Psoas muscle (tissue), 8 donors: ENCODE measurements around the gene MED13L. TPM values are rescaled to one million over a fixed set of nuclear protein-coding genes. Genes with fewer than 3 reads are reported as not detected.

Experiments
- ATAC-seq, 4 donors: fragments of 200-7000 bp; cut with Tn5 transposase; one replicate each; pipeline ENCODE4 v1.9.1; 2020; ENCODE audit warnings: moderate library complexity in 3 of 4, mild to moderate bottlenecking in 2 of 4
- DNase-seq, 2 donors: peaks; one replicate each; pipeline ENCODE4 v3.0.0-alpha.2; 2020
- H3K27ac ChIP-seq: fragments of 200-600 bp; one replicate; pipeline ENCODE4 v1.8.0; 2022
- H3K27me3 ChIP-seq, 3 donors: fragments of 200-600 bp in 1 of 3; one replicate each; pipeline versions ENCODE4 v1.6.1 to v1.8.0; 2013 to 2022; ENCODE audit warnings: low read length in 2 of 3, mild to moderate bottlenecking in 2 of 3, moderate library complexity in 1 of 3; ENCODE audit not compliant: insufficient read depth in 3 of 3
- H3K36me3 ChIP-seq, 2 donors: fragments of 200-600 bp in 1 of 2; one replicate each; pipeline versions ENCODE4 v1.6.1 to v1.8.0; 2013 to 2022; ENCODE audit warnings: low read depth in 1 of 2, mild to moderate bottlenecking in 1 of 2, moderate library complexity in 1 of 2; ENCODE audit not compliant: insufficient read depth in 1 of 2
- H3K4me1 ChIP-seq: fragments of 200-600 bp; one replicate; pipeline ENCODE4 v1.8.0; 2022
- H3K4me3 ChIP-seq: fragments of 200-600 bp; one replicate; pipeline ENCODE4 v1.8.0; 2022; ENCODE audit warnings: mild to moderate bottlenecking
- H3K9me3 ChIP-seq: fragments of 200-600 bp; one replicate; pipeline ENCODE4 v1.8.0; 2022
- CTCF ChIP-seq: fragments of 200-600 bp; IDR thresholded peaks from one replicate; pipeline ENCODE4 v1.8.0; 2022; ENCODE audit warnings: antibody characterized with exemption
- WGBS, 3 donors: extraction: QIAGEN DNeasy Blood & Tissue Kit; methylation state at CpG; one replicate each; pipeline versions ENCODE4 v1.1.6 to v1.1.7; 2013; 5-methylcytosine and 5-hydroxymethylcytosine counted together
- intact Hi-C, 2 donors: fragments of 100-400 bp; cut with DNase I; formaldehyde crosslinking; loops; one replicate each; pipeline versions ENCODE4 v1.11.0 to v1.14.2; 2022
- polyA plus RNA-seq, 3 donors: library from polyadenylated mRNA; stranded (reverse); fragments of 200-250 nt; gene quantifications; one replicate each; pipeline ENCODE4 v1.2.3, GENCODE V29; 2013
- total RNA-seq, 4 donors: library from RNA; stranded (reverse); fragmentation: NEBNext Ultra II Directional in 2 of 4; extraction: Animal tissue kit (Norgen Biotek cat#: 25700) in 2 of 4; gene quantifications; one replicate each; pipeline versions ENCODE4 v1.2.1 to v1.2.4, GENCODE V29; 2021 to 2023
- donor health status: healthy with polysubstance abuse.
- donor health status: DM: no; HTN: no; CAD: no; lungs with moderate emphysema.
- donor health status: Bipolar disorder and iron deficiency.
- donor health status: healthy.
- donor health status: DM: yes; HTN: yes; CAD: no.
- donor health status: DM: no; HTN: no; CAD: no.
- donor health status: DM: no; HTN: no; CAD: no.
- donor health status: DM: yes; HTN: yes; CAD: no.

MED13L gene
- total and polyA plus RNA-seq, 7 donors = 8.9 to 90.5 (median 72.5) TPM

DNA sequence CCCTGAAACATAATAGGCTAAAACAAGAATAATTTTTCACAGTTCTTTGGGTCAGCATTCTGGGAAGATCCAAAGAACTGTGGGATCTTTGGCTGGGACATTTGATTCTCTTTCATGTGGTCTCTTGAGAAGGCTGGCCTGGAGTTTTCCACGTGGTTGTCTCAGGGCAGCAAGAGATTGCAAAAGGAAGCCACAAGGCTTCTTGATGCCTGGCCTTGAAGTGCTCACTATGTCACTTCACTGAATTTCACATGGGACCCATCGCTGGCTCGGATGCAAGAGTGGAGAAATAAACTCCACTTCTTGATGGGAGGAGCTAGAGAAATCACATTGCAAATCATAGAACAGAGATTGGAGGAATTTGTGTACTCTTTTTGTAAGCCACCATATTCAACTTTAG is 343.4 kb downstream of the MED13L start:
- no peak overlapping the region for H3K4me3 ChIP-seq
- no peaks in the 10 kb centered on the region for H3K4me1 ChIP-seq
- no peaks in the 10 kb centered on the region for H3K9me3 ChIP-seq
- no peak for TF ChIP-seq CTCF
- H3K27ac ChIP-seq = no peak overlapping the region
- H3K36me3 ChIP-seq = no peaks in the 10 kb centered on the region
- no peaks in the 10 kb centered on the region for H3K27me3 ChIP-seq
- intact Hi-C loops = no loop called here
- 47 to 55% (median 51%) methylated on average over 3 of the region's 3 CpGs for WGBS, 3 donors
- ATAC-seq = peak in 2 of 4 donors; percentile 52 to 60
- peak; percentile 50 to 79 for DNase-seq

GRCh38 chr12:115932066-115932465 is 345.4 kb downstream of the MED13L start:
- no peaks in the 10 kb centered on the region for H3K4me1 ChIP-seq
- no peak for TF ChIP-seq CTCF
- ATAC-seq (no peak), DNase-seq (no peak)
- WGBS, 3 donors = 18 to 46% (median 43%) methylated on average over 1 of the region's 1 CpG
- no peak overlapping the region for H3K4me3 ChIP-seq
- no peak overlapping the region for H3K27ac ChIP-seq
- H3K9me3 ChIP-seq = no peaks in the 10 kb centered on the region
- intact Hi-C loops = no loop called here
- H3K36me3 ChIP-seq = no peaks in the 10 kb centered on the region
- H3K27me3 ChIP-seq = peaks cover 0 to 3% (median 0%) of the 10 kb centered on the region in 3 donors

GRCh38 chr12:115930336-115930735 is 347.2 kb downstream of the MED13L start:
- TF ChIP-seq CTCF = no peak
- no peaks in the 10 kb centered on the region for H3K4me1 ChIP-seq
- H3K9me3 ChIP-seq = no peaks in the 10 kb centered on the region
- DNase-seq (no peak), ATAC-seq (no peak)
- intact Hi-C loops = no loop called here
- H3K36me3 ChIP-seq = no peaks in the 10 kb centered on the region
- H3K27me3 ChIP-seq = peaks cover 0 to 3% (median 0%) of the 10 kb centered on the region in 3 donors
- no peak overlapping the region for H3K4me3 ChIP-seq
- 59 to 66% (median 62%) methylated on average over 5 of the region's 5 CpGs for WGBS, 3 donors
- no peak overlapping the region for H3K27ac ChIP-seq

DNA sequence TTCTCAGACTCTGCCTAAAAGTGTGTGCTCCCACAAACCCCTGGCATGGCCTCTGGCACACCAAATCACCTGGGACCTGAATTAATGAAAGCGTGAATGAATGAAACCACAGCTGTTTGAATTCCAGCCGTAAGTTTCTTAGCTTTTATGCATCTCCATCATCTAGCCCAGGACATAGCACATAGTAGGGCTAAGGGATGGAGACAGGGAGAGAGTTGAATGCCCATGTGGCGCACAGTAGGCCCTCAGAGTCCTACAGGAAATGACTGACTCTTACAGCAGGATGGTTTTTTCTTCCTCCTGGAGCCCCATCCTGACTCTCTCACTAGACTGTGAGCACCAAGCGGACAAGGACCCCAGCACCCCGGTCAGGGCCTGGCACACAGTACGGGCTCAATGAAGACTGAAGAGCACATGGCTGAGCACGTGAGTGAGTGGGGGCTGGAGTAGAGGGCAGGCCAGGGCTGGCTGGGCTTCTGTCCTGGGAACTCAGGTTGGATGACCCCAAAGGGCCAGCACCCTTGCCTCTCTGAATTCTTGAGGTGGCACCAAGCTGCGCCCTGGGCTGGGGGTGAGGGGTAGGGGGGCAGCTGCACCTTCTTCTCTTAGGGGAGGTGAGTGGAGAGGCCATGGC is 351.3 kb downstream of the MED13L start:
- intact Hi-C loops = no loop called here
- Histone ChIP-seq H3K4me1 (no peaks in the 10 kb centered on the region), H3K27ac (no peak overlapping the region), H3K9me3 (peaks cover 9% of the 10 kb centered on the region), H3K27me3 (peaks cover 0 to 4% (median 3%) of the 10 kb centered on the region in 3 donors), H3K36me3 (no peaks in the 10 kb centered on the region), H3K4me3 (no peak overlapping the region)
- no peak for TF ChIP-seq CTCF
- DNase-seq (no peak), ATAC-seq (no peak)
- 76 to 83% (median 78%) methylated on average over 8 of the region's 8 CpGs for WGBS, 3 donors

DNA sequence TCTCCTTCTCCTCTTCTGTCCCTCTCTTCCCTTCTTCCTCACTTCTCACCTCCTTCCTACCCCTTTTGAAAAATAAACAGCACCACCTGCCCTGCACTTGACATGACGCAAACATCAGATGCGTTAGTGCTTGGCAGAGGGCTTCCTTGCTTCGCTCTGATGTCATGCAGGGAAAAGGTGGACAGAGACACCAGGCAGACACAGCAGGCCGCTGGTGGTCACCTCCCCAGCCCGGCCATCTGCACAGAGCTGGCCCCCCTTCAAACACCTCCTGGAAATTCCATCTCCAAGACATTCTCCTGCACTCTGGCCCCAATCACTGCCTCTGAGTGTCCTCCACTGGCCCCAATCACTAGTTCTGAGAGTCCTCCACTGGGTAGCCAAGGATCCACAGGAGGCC is 353.6 kb downstream of the MED13L start:
- no peak for ATAC-seq
- intact Hi-C loops = no loop called here

More for the DNA sequence above, 353.6 kb downstream of the MED13L start:
- no peak overlapping the region for H3K27ac ChIP-seq
- no peak overlapping the region for H3K4me3 ChIP-seq
- peaks cover 0 to 7% (median 4%) of the 10 kb centered on the region in 3 donors for H3K27me3 ChIP-seq
- no peaks in the 10 kb centered on the region for H3K36me3 ChIP-seq
- TF ChIP-seq CTCF = no peak
- DNase-seq = no peak
- H3K4me1 ChIP-seq = no peaks in the 10 kb centered on the region
- WGBS, 3 donors = 89 to 91% (median 89%) methylated on average over 5 of the region's 5 CpGs
- peaks cover 9% of the 10 kb centered on the region for H3K9me3 ChIP-seq
